ENCODE measurements around the gene XRCC6. TPM values are rescaled to one million over a fixed set of nuclear protein-coding genes. Genes with fewer than 3 reads are reported as not detected.
A peak's percentile ranks its signal among the peaks of the same experiment; 100 is the strongest.

The XRCC6 gene
- total and polyA plus RNA-seq, 2 of the 13 experiments (the other 11 are each of a cell fraction or from before 2014, with no cell fraction given), result 124 to 625 TPM

- no peak for TF ChIP-seq KIAA2018 (CRISPR knock-in tag; IDR thresholded peaks at IDR 0.05; ENCODE audit: borderline replicate concordance)
- TF ChIP-seq ZNF274 (CRISPR knock-in tag; IDR thresholded peaks at IDR 0.05), result peak; percentile 69; the same call in 1 of the 2 replicates
- TF ChIP-seq ETS1 (CRISPR knock-in tag; IDR thresholded peaks at IDR 0.05), result no peak
- TF ChIP-seq ZNF543 (CRISPR knock-in tag; IDR thresholded peaks at IDR 0.05), result 0 out of 2 replicates have a peak, but pooled peaks have one; percentile 30
- no peak for TF ChIP-seq TFDP1 (CRISPR knock-in tag; IDR thresholded peaks at IDR 0.05; ENCODE audit: borderline replicate concordance)
- no peak for TF ChIP-seq SRF (IDR thresholded peaks at IDR 0.05; ENCODE audit: low read depth, low read length)
- TF ChIP-seq ZNF7 (CRISPR knock-in tag; IDR thresholded peaks at IDR 0.05), result no peak
- TF ChIP-seq PAX8 (CRISPR knock-in tag; IDR thresholded peaks at IDR 0.05; ENCODE audit: borderline replicate concordance), result no peak
- no peak for TF ChIP-seq CREB3 (CRISPR knock-in tag; IDR thresholded peaks at IDR 0.05)
- TF ChIP-seq RFXAP (CRISPR knock-in tag; IDR thresholded peaks at IDR 0.05; ENCODE audit: borderline replicate concordance), result peak; percentile 81; the same call in 1 of the 2 replicates
- no peak for TF ChIP-seq RELA (CRISPR knock-in tag; IDR thresholded peaks at IDR 0.05)
- TF ChIP-seq STAG1 (CRISPR knock-in tag; IDR thresholded peaks at IDR 0.05), result no peak
- TF ChIP-seq ZNF598 (CRISPR knock-in tag; IDR thresholded peaks at IDR 0.05; ENCODE audit: borderline replicate concordance), result peak; percentile 49; the same call in 1 of the 2 replicates
- peak; percentile 81 for TF ChIP-seq PHF8 (CRISPR knock-in tag; IDR thresholded peaks at IDR 0.05)
- no peak for TF ChIP-seq ZBTB8A (CRISPR knock-in tag; IDR thresholded peaks at IDR 0.05; ENCODE audit: borderline replicate concordance, low read depth)
Observed at GRCh38 chr22:41682033-41682807, 61.1 kb downstream of the XRCC6 start (continued).
